HG03558 (cell line): ENCODE results near the gene CEP135.
"Not testable (repeated sequence)": the region's sequence is repeated elsewhere in the genome, so short reads cannot be mapped to it uniquely, and the experiment has no call there.

Experiments
- ATAC-seq: cut with Tn5 transposase; IDR thresholded peaks from one replicate; pipeline ENCODE4 v1.9.1; 2021; ENCODE audit warnings: moderate number of reproducible peaks; ENCODE audit not compliant: unreplicated experiment; ENCODE audit errors: extremely low read depth

Gene CEP135

GRCh38 chr4:55941881-55942396 lies 6.8 kb upstream of the CEP135 start:
- ATAC-seq = no peak

- peak; percentile 24 for ATAC-seq
Measured at GRCh38 chr4:55947254-55947882, 1.4 kb upstream of the CEP135 start.

DNA sequence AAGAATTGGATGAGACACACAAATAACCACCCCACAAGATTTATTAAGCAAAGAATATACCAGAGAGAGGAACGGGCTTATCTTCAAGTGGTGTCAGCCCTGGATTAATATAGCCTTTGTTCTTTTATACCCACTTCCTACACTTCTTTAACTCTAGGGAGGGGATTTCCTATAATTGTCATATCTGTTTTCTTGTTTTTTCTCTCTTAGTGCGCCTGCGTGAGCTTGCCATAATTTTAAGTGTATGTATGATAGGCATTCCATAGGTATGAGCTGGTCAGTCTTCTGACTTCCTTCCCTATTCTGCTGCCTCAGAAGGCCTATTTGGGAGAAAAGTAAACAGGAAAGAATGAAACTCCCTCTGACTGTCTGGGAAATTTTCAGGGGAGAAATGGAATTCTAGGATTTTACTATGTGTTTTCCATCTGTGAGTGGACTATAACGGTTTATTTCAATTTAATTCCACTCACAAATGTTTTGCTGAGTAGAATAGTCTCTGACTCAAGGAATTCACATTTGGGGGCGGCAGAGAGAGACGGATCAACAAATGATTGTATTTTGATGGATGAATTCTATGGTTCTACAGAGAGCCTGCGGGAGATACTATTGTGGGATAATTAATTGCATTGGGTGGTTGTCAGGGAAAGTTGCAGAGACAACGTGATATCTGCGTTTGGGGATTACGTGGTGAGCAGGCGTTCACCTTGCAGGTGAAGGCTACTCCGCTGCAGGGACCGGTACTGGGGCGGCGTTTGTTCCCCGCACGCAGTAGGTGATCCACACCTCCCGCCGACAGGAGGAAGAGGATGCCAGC lies 626 bp upstream of the CEP135 start:
- ATAC-seq = no peak

DNA sequence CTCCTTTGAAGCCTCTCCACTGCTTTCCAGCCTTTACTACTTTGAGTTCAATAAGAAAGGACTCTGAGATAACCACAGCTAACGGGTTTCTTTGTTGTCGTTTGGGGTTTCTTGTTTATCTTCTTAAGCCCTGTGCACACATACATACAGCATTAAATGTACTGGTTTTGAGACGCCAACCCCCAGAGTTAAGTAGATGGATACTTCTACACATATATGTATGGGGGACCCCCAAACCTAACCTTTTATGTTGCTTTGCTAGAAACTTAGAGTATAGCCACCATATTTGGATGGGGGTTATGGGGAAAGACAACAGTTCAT lies 697 bp downstream of the CEP135 start:
- no peak for ATAC-seq

GRCh38 chr4:55951191-55951922 lies 2.6 kb downstream of the CEP135 start:
- ATAC-seq = no peak

DNA sequence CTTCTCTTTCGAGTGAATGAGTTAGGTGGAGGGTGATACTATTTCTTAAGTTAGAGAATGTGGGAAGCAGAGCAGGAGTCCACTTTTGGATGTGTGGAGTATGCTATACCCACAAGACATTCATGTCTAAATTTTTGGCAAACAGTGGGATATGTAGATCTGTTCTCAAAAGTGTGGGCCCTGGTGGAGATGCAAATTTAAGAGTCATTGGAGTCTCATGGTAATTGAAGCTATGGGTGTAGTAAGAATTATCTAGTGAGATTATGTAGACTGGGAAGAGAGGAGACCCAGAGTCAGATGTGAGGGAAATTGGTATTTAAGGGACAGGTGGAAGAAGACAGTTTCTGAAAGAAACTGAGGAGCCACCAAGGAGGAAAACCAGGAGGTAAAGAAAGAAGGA lies 7.0 kb downstream of the CEP135 start:
- ATAC-seq = no peak

GRCh38 chr4:55959655-55960054 lies 10.9 kb downstream of the CEP135 start:
- ATAC-seq = no peak

DNA sequence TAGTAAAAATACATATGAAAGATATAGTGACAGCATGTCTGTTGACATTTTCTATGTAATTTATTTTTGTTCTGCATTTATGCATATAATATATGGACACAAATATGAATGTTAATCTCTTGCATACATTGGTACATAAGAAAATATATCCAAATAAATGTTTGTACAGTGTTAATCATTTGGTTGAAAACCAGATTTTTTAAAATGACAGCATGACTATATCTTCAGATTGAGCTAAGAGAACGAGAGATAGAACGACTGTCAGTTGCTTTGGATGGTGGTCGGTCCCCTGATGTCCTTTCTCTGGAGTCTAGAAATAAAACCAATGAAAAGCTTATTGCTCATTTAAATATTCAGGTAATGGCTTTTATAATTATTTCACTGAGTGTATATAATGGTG lies 15.3 kb downstream of the CEP135 start:
- no peak for ATAC-seq

DNA sequence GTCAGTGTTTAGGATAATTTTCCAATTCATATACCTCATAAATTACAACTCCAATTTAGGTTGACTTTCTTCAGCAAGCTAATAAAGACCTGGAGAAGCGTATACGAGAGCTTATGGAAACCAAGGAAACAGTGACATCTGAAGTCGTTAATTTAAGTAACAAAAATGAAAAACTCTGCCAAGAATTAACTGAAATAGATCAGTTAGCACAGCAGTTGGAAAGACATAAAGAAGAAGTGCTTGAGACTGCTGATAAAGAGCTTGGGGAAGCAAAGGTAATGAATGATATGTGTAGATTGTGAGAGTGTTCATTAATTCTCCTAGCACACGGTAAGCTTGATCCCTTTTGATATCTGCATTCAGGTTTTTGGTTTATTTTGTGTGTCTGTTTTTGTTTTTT lies 16.8 kb downstream of the CEP135 start:
- ATAC-seq = no peak

DNA sequence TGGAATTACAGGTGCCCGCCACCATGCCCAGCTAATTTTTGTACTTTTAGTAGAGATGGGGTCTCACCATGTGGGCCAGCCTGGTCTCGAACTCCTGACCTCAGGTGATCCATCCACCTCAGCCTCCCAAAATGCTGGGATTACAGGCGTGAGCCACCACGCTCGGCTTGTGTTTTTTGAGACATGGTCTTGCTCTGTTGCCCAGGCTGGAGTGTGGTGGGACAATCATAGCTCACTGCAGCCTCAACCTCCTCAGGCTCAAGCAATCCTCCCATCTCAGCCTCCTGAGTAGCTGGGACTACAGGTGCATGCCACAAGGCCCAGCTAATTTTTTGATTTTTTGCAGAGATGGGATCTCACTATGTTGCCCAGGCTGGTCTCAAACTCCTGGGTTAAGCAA lies 17.6 kb downstream of the CEP135 start:
- ATAC-seq = not testable (repeated sequence)

GRCh38 chr4:55967376-55967775 lies 18.6 kb downstream of the CEP135 start:
- ATAC-seq = no peak

GRCh38 chr4:55973650-55974049 lies 24.9 kb downstream of the CEP135 start:
- no peak for ATAC-seq

DNA sequence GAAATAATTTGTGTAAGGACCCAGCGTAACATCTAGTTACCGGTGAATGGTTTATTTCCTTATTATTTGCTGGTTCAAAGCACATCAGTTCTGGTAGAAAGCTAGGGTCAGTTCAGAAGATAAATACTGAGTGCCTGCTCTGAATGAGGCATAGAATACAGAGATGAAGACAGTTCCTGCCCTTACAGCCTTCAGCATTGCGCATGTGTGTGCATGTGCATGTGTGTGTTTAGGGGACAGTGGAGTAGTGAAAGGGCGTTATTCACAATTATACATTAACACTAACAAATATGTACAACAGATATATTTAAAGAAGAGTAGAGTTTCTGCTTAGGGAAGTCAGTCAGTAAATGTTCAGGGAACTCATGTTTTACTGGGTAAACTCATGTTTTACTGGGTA lies 29.1 kb downstream of the CEP135 start:
- ATAC-seq = no peak

GRCh38 chr4:55979562-55979961 lies 30.8 kb downstream of the CEP135 start:
- ATAC-seq = no peak

GRCh38 chr4:55980725-55981124 lies 32.0 kb downstream of the CEP135 start:
- ATAC-seq = no peak

GRCh38 chr4:55982976-55983375 lies 34.2 kb downstream of the CEP135 start:
- no peak for ATAC-seq

GRCh38 chr4:55989766-55990165 lies 41.0 kb downstream of the CEP135 start:
- no peak for ATAC-seq

GRCh38 chr4:55993994-55994663 lies 45.4 kb downstream of the CEP135 start:
- ATAC-seq = peak; percentile 61

DNA sequence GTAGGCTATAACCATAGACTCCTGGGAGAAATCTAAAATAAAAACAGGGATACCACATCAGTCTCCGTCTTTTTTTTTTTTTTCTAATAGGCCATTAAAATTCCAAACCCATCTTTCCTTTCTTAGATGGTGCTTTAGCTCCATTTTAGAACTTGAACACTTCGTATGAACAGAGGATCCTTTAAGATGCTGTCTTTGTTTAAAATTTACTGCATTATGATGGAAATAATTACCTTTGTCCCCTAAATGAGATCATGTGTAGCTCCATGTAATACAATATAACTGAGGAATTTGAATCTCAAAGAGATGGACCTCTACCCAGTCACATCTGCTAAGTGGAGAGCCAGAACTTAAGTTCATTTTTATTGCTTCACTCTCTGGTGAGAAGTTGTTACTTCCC lies 47.9 kb downstream of the CEP135 start:
- no peak for ATAC-seq

GRCh38 chr4:56003606-56004005 lies 54.9 kb downstream of the CEP135 start:
- no peak for ATAC-seq

DNA sequence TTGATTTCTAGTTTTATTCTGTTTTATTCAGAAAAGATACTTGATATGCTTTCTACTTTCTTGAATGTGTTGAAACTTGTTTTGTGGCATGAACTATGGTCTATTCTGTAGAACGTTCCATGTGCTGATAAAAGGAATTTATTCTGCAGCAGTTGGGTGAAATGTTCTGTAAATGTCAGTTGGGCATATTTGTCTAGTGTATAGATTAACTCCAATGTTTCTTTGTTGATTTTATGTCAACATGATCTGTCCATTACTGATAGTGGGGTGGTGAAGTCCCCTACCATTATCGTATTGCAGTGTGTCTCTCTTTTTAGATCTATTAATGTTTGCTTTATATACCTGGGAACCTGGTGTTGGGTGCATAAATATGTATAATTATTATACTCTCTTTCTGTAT lies 55.5 kb downstream of the CEP135 start:
- ATAC-seq = no peak
